ENCODE results near the gene FILIP1. TPM values are rescaled to one million over a fixed set of nuclear protein-coding genes. Genes with fewer than 3 reads are reported as not detected.

FILIP1 gene
- total RNA-seq, 1 donor = under 0.01 TPM

Other genes starting within 250 kb of the FILIP1 start
- 85.2 TPM for gene COX7A2, start 250.0 kb downstream of the FILIP1 start, total RNA-seq
- 59.1 TPM for gene TMEM30A, start 209.0 kb downstream of the FILIP1 start, total RNA-seq
- 135 TPM for gene SENP6, start 108.1 kb upstream of the FILIP1 start, total RNA-seq